ENCODE measurements around the gene MVB12A.

GRCh38 chr19:17409990-17410389, 9.9 kb upstream of the MVB12A start:
- TF ChIP-seq, protein P1, sequence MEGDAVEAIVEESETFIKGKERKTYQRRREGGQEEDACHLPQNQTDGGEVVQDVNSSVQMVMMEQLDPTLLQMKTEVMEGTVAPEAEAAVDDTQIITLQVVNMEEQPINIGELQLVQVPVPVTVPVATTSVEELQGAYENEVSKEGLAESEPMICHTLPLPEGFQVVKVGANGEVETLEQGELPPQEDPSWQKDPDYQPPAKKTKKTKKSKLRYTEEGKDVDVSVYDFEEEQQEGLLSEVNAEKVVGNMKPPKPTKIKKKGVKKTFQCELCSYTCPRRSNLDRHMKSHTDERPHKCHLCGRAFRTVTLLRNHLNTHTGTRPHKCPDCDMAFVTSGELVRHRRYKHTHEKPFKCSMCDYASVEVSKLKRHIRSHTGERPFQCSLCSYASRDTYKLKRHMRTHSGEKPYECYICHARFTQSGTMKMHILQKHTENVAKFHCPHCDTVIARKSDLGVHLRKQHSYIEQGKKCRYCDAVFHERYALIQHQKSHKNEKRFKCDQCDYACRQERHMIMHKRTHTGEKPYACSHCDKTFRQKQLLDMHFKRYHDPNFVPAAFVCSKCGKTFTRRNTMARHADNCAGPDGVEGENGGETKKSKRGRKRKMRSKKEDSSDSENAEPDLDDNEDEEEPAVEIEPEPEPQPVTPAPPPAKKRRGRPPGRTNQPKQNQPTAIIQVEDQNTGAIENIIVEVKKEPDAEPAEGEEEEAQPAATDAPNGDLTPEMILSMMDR (IDR thresholded peaks at IDR 0.05) = no peak
- TF ChIP-seq POLR2A (IDR thresholded peaks at IDR 0.05) = no peak
- no peak for TF ChIP-seq EP300 (IDR thresholded peaks at IDR 0.05)

Data from tibial nerve (tissue), 4 donors.